ENCODE data around the gene ZGLP1.

The ZGLP1 gene

DNA sequence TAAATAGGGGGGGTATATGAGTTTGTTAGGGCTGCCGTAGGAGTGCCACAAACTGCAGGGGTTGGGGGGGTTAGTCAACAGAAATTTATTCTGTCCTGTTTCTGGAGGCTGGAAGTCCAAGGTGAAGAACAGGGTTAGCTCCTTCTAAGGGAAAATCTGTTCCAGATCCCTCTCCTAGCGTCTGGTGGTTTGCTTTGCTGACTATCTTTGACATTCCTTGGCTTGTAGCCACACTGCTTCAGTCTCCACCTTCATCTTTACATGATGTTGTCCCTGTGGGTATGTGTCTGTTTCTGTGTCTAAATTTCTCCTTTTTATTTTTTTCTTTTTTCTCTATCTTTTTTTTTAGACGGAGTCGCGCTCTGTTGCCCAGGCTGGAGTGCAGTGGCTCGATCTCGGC lies 46.8 kb downstream of the ZGLP1 start:
- H3K4me3 ChIP-seq (replicated peaks in 1 of 2; ENCODE audit: low read depth in 2 of 2, low read length in 2 of 2) = no peak overlapping the region
- DNase-seq (ENCODE audit: low read depth in 2 of 2) = peak; percentile 36 to 40
- TF ChIP-seq, protein P1, sequence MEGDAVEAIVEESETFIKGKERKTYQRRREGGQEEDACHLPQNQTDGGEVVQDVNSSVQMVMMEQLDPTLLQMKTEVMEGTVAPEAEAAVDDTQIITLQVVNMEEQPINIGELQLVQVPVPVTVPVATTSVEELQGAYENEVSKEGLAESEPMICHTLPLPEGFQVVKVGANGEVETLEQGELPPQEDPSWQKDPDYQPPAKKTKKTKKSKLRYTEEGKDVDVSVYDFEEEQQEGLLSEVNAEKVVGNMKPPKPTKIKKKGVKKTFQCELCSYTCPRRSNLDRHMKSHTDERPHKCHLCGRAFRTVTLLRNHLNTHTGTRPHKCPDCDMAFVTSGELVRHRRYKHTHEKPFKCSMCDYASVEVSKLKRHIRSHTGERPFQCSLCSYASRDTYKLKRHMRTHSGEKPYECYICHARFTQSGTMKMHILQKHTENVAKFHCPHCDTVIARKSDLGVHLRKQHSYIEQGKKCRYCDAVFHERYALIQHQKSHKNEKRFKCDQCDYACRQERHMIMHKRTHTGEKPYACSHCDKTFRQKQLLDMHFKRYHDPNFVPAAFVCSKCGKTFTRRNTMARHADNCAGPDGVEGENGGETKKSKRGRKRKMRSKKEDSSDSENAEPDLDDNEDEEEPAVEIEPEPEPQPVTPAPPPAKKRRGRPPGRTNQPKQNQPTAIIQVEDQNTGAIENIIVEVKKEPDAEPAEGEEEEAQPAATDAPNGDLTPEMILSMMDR (IDR thresholded peaks at IDR 0.05; ENCODE audit: low read depth, low read length) = no peak

DNA sequence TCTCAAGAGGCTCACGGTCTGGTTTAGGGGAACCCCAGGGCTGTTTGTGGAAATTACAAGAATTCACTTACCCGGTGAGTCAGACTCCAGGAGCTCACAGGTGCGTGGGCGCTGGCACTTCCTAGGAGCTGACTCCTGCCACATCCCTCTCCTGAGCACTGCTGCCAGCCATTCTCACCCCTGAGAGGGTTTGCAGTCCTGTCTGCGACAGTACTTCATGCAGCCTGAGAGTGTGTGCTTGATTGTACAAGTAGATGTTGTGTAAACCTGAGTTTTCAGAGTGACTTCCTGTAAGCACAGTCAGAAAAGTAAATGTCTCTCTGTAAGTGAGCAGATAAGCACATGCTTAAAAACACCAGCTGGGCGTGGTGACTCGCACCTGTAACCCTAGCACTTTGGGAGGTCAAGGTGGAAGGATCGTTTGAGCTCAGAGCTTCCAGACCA lies 49.5 kb downstream of the ZGLP1 start:
- H3K4me3 ChIP-seq (replicated peaks in 1 of 2; ENCODE audit: low read depth in 2 of 2, low read length in 2 of 2) = no peak overlapping the region
- DNase-seq (ENCODE audit: low read depth in 2 of 2) = no peak
- TF ChIP-seq, protein P1 (IDR thresholded peaks at IDR 0.05; ENCODE audit: low read depth, low read length) = no peak

DNA sequence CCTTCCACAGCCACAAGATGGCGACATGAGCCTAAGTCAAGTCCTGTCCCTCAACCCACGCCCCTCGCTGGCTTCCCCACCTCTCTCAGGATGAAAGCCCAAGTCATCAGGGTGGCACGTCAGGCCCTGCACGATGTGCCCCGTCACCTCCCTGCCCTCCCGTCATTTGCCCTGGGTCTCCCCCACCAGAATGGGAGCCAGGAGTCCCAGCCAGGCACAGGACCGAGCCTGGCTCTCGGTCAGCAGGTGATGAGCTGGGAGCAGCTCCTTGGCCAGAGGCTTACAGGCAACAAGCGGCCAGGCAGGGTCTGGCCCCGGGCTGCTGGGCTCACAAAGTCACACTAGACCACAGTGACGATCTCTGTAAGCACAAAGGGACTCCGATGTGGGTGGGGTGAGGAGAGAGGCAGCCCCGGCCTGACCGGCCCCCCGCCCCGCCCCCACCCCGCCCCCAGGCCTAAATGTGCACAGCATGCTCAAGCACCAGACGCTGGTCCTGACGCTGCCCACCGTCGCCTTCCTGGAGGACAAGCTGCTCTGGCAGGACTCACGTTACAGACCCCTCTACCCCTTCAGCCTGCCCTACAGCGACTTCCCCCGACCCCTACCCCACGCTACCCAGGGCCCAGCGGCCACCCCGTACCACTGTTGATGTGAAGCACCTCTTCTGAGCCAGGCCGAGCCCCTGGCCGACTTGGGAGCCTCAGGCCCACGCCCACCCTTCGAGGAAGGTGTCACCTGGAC lies 50.3 kb downstream of the ZGLP1 start:
- DNase-seq (ENCODE audit: low read depth in 2 of 2) = peak; percentile 89 to 90
- no peak overlapping the region for H3K4me3 ChIP-seq (replicated peaks in 1 of 2; ENCODE audit: low read depth in 2 of 2, low read length in 2 of 2)
- TF ChIP-seq, protein P1 (IDR thresholded peaks at IDR 0.05; ENCODE audit: low read depth, low read length) = peak; percentile 71

DNA sequence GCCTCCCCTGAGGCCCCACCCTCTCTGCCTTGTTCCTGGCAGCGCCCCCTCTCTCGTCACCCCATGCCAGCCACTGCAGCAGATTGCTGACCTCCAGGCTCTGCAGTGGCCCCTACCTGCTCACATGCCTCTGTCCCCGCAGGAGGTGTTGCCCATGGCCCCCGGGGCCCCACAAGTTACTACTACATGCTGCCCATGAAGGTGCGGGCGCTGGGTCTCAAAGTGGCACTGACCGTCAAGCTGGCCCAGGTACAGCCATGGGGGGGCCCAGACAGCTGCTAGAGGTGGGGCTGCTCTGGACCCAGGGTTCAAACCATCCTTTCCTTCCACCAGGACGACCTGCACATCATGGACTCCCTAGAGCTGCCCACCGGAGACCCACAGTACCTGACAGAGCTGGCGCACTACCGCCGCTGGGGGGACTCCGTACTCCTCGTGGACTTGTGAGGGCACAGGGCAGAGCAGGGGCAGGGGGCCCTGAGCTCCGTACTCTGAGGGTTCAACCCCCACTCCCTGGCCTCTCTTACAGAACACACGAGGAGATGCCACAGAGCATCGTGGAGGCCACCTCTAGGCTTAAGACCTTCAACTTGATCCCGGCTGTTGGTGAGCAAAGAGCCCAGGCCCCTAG lies 51.4 kb downstream of the ZGLP1 start:
- no peak for DNase-seq (ENCODE audit: low read depth in 2 of 2)
- TF ChIP-seq, protein P1 (IDR thresholded peaks at IDR 0.05; ENCODE audit: low read depth, low read length) = no peak
- H3K4me3 ChIP-seq (replicated peaks in 1 of 2; ENCODE audit: low read depth in 2 of 2, low read length in 2 of 2) = no peak overlapping the region

DNA sequence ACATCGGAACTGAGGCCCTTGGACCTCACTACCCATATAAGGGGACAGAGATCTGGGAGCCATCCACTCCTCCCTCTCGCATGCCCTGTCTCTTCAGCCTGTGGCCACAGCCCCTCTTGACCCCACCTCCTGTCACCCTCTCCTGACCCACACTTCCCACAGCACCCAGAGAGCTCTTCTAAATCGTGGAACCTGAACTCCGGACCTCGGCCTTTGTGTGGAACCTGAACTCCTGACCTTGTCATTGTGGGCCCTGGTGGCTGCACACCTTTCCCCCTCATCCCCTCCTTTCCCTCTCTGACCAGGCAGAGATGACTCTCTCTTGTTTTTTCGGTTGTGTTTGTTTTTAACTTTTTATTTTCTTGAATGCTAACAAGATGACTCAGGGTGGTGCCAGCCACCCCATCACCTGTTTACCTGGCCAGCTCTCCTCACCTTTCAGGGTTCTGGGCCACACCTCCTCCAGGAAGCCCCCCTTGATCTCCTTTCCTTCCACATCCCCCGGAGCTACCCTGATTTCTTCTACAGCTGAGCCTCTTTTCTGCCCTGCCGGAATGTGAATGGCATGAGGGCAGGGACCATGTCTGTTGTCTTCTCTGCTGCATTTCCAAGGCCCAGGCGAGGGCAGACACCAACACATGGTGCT lies 52.5 kb downstream of the ZGLP1 start:
- TF ChIP-seq, protein P1 (IDR thresholded peaks at IDR 0.05; ENCODE audit: low read depth, low read length) = no peak

DNA sequence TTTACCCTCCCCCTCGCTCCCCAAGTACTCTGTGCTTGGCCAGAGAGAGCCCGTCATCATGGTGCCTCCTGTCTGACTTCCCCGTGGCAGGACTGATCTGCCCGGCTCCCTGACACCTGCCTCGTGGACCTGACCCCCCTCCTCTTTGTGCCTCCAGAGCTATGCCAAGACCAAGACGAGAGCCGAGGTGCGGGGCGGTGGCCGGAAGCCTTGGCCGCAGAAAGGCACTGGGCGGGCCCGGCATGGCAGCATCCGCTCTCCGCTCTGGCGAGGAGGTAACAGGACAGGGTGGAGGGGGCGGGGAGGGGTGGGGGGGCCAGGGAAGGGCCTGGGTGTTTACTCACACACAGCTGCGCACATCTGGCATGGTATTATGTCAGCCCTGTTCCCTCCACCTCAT lies 53.1 kb downstream of the ZGLP1 start:
- DNase-seq (ENCODE audit: low read depth in 2 of 2) = no peak
- TF ChIP-seq, protein P1 (IDR thresholded peaks at IDR 0.05; ENCODE audit: low read depth, low read length) = no peak

More for the DNA sequence above, 52.5 kb downstream of the ZGLP1 start:
- H3K4me3 ChIP-seq (replicated peaks in 1 of 2; ENCODE audit: low read depth in 2 of 2, low read length in 2 of 2) = no peak overlapping the region
- no peak for DNase-seq (ENCODE audit: low read depth in 2 of 2)

More for the DNA sequence above, 53.1 kb downstream of the ZGLP1 start:
- no peak overlapping the region for H3K4me3 ChIP-seq (replicated peaks in 1 of 2; ENCODE audit: low read depth in 2 of 2, low read length in 2 of 2)
